ENCODE data around the gene APOC3.

- TF ChIP-seq POLR2AphosphoS5 (IDR thresholded peaks at IDR 0.05; ENCODE audit: low read depth, low read length): no peak
- no peak for TF ChIP-seq SIN3A (IDR thresholded peaks at IDR 0.05; ENCODE audit: borderline replicate concordance, insufficient read depth, low read length)
- TF ChIP-seq TAF1 (IDR thresholded peaks at IDR 0.05; ENCODE audit: borderline replicate concordance, insufficient read depth, low read length): no peak
- TF ChIP-seq REST (IDR thresholded peaks at IDR 0.05; ENCODE audit: insufficient read depth in 1 of 2, low read depth in 2 of 2, low read length in 2 of 2): no peak
Measured at GRCh38 chr11:116853461-116854073, 23.9 kb downstream of the APOC3 start.

Data from PFSK-1 (cell line).